Activated B cell treated with CpG ODN at 0.5 μM for 24 hours (primary cell): ENCODE results near the gene ARHGAP36. TPM values are rescaled to one million over a fixed set of nuclear protein-coding genes. Genes with fewer than 3 reads are reported as not detected.

ENCODE experiments used
- ATAC-seq: fragments of 200-7000 bp; cut with Tn5 transposase; one replicate; pipeline ENCODE4 v1.10.0; 2021; ENCODE audit warnings: low read depth, mild to moderate bottlenecking, moderate library complexity
- CTCF ChIA-PET: fragments of 350-600 bp; sonication (Branson Sonifier 250); formaldehyde crosslinking; loops from one replicate; lab custom pipeline; 2021; ENCODE audit warnings: antibody characterized with exemption; lab: Charles Lee
- POLR2A ChIA-PET: fragments of 350-600 bp; sonication (Branson Sonifier 250); formaldehyde crosslinking; loops from one replicate; lab custom pipeline; 2021; ENCODE audit warnings: antibody characterized with exemption; lab: Charles Lee
- DNase-seq: peaks from one replicate; pipeline ENCODE4 v3.0.0; 2022
- H3K27ac Mint-ChIP-seq: one replicate; pipeline ENCODE4 v1.8.0; 2020; ENCODE audit warnings: mixed read lengths
- H3K27me3 Mint-ChIP-seq: one replicate; pipeline ENCODE4 v1.8.0; 2021; ENCODE audit warnings: mixed read lengths
- H3K36me3 Mint-ChIP-seq: one replicate; pipeline ENCODE4 v1.8.0; 2021; ENCODE audit warnings: low read depth, mixed read lengths
- H3K4me1 Mint-ChIP-seq: one replicate; pipeline ENCODE4 v1.8.0; 2021; ENCODE audit warnings: mixed read lengths
- H3K4me3 Mint-ChIP-seq: one replicate; pipeline ENCODE4 v1.8.0; 2020; ENCODE audit warnings: mild to moderate bottlenecking, mixed read lengths
- H3K9me3 Mint-ChIP-seq: one replicate; pipeline ENCODE4 v1.8.0; 2020; ENCODE audit warnings: mixed read lengths
- intact Hi-C: fragments of 100-400 bp; cut with micrococcal nuclease; formaldehyde crosslinking; loops from one replicate; pipeline ENCODE4 v1.15.1; 2024
- total RNA-seq: library from RNA; stranded (reverse); gene quantifications from 2 replicates; pipeline ENCODE4 v1.2.3, GENCODE V29; 2022
- TF ChIP-seq, protein P1 (sequence below): fragments of 200-600 bp; IDR thresholded peaks from one replicate; pipeline ENCODE4 v1.8.0; 2022; ENCODE audit warnings: antibody characterized with exemption, mild to moderate bottlenecking

The ARHGAP36 gene
- total RNA-seq, 1 donor from 2014 or later = not detected

DNA sequence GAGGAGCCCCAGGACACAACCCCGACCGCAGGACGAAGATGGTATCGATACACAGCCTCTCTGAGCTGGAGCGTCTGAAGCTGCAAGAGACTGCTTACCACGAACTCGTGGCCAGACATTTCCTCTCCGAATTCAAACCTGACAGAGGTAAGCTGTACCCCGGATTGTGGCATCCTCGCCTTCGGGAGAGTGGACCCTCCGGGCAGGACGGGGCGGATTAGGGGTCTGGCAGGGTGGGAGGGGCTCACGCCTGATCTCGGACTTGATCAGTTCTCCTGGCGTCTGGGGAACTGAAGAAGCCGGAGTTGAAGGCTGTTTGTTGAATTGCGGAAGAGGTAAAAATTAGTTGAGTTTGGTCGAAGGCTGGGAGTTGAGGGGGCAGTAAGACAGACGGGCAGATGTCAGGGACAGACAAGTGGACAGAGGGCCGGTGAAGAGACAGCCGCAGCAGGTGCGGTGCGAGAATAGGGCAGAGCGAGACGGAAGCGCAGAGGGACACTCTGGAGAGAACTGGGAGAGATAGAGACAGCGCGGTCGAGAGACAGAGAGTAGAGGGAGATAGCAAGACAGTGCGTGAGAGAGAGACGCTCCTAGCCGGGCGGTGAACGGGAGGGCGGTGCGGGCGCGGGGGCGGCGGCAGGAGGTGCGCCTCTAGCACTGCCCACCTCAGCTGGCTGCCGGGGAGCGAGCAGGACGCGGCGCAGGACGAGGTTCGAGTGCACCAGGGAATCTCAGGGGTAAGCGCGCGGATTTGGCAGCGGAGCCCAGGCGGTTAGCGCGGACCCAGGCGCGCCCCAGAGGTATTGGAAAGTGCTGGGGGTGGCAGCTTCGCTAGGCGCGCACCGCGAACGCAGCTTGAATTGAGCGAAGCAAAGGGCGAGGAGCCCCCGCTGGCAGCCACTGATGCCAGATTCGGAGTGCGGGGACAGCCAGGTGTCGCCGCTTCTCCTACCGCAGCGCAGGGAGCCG, 23.9 kb downstream of the ARHGAP36 start:
- TF ChIP-seq, protein P1, sequence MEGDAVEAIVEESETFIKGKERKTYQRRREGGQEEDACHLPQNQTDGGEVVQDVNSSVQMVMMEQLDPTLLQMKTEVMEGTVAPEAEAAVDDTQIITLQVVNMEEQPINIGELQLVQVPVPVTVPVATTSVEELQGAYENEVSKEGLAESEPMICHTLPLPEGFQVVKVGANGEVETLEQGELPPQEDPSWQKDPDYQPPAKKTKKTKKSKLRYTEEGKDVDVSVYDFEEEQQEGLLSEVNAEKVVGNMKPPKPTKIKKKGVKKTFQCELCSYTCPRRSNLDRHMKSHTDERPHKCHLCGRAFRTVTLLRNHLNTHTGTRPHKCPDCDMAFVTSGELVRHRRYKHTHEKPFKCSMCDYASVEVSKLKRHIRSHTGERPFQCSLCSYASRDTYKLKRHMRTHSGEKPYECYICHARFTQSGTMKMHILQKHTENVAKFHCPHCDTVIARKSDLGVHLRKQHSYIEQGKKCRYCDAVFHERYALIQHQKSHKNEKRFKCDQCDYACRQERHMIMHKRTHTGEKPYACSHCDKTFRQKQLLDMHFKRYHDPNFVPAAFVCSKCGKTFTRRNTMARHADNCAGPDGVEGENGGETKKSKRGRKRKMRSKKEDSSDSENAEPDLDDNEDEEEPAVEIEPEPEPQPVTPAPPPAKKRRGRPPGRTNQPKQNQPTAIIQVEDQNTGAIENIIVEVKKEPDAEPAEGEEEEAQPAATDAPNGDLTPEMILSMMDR = no peak
- POLR2A ChIA-PET = no interaction called here
- Mint-ChIP-seq H3K4me3 (no peak overlapping the region), H3K9me3 (no peaks in the 10 kb centered on the region), H3K27me3 (peaks cover 24% of the 10 kb centered on the region), H3K36me3 (no peaks in the 10 kb centered on the region), H3K4me1 (no peaks in the 10 kb centered on the region), H3K27ac (no peak overlapping the region)
- DNase-seq (no peak), ATAC-seq (no peak)
- intact Hi-C loops = no loop called here
- CTCF ChIA-PET = no interaction called here

DNA sequence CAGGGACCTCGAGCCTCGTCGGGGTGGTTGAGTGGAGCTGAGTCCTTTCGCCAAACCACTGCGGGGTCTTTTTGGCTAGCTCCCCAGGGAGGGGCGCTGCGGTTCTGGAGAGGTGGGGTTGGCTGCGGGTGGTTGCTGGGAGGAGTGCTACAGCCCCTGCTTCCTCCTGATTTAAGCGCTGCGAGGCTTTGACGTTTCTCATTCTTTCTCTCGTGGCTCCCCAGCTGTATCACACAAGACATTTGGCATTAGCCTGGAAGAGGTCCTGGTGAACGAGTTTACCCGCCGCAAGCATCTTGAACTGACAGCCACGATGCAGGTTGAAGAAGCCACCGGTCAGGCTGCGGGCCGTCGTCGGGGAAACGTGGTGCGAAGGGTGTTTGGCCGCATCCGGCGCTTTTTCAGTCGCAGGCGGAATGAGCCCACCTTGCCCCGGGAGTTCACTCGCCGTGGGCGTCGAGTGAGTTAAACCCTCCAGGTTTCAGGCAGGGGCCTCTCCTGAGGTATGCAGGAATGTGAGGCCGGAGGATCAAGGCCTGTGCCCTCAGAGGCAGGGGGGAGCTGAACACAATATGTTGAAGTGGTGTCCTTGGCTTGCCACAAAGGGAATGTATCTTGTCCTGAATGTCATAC, 25.5 kb downstream of the ARHGAP36 start:
- H3K36me3 Mint-ChIP-seq = no peaks in the 10 kb centered on the region
- no peak overlapping the region for H3K4me3 Mint-ChIP-seq
- POLR2A ChIA-PET = no interaction called here
- ATAC-seq (no peak), DNase-seq (no peak)
- no peak overlapping the region for H3K27ac Mint-ChIP-seq
- intact Hi-C loops = no loop called here
- H3K4me1 Mint-ChIP-seq = no peaks in the 10 kb centered on the region
- peaks cover 23% of the 10 kb centered on the region for H3K27me3 Mint-ChIP-seq
- TF ChIP-seq, protein P1 = no peak
- no peaks in the 10 kb centered on the region for H3K9me3 Mint-ChIP-seq
- CTCF ChIA-PET = interaction anchor here (0.6 kb wide), 1 partner anchor 14 kb away, joined by 3 read pairs; no protein-coding TSS in a partner anchor

DNA sequence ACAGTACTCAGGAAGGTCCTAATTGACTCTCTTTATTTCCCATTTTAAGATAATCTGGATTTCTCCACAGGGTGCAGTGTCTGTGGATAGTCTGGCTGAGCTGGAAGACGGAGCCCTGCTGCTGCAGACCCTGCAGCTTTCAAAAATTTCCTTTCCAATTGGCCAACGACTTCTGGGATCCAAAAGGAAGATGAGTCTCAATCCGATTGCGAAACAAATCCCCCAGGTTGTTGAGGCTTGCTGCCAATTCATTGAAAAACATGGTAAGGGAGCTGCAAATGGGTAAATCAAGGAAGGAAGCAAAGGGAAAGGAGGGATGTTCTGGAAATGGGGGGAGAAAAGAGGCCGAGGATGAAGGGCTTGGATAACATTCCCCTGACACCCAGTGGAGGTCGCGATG, 26.0 kb downstream of the ARHGAP36 start:
- intact Hi-C loops = no loop called here
- H3K36me3 Mint-ChIP-seq = no peaks in the 10 kb centered on the region

DNA sequence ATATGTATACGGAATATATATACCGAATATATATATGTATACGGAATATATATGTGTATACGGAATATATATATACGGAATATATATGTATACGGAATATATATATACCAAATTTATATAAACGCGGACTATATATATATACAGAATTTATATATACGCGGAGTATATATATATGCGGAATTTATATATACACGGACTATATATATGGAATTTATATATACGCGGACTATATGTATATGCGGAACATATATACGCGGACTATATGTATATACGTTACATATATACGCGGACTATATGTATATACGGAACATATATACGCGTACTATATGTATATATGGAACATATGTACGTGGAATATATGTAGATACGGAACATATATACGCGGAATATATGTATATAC, 78.6 kb downstream of the ARHGAP36 start:
- H3K4me3 Mint-ChIP-seq = no peak overlapping the region
- no peaks in the 10 kb centered on the region for H3K27me3 Mint-ChIP-seq
- POLR2A ChIA-PET = no interaction called here
- no peak overlapping the region for H3K27ac Mint-ChIP-seq
- H3K36me3 Mint-ChIP-seq = no peaks in the 10 kb centered on the region
- ATAC-seq = no peak
- TF ChIP-seq, protein P1 = no peak
- no peak for DNase-seq
- H3K4me1 Mint-ChIP-seq = no peaks in the 10 kb centered on the region
- intact Hi-C loops = no loop called here
- CTCF ChIA-PET = no interaction called here
- no peaks in the 10 kb centered on the region for H3K9me3 Mint-ChIP-seq

More for the DNA sequence above, 26.0 kb downstream of the ARHGAP36 start:
- ChIA-PET POLR2A (no interaction called here), CTCF (no interaction called here)
- Mint-ChIP-seq H3K4me1 (no peaks in the 10 kb centered on the region), H3K27ac (no peak overlapping the region), H3K4me3 (no peak overlapping the region), H3K27me3 (peaks cover 21% of the 10 kb centered on the region), H3K9me3 (no peaks in the 10 kb centered on the region)
- ATAC-seq = no peak
- no peak for DNase-seq
- TF ChIP-seq, protein P1 = no peak

DNA sequence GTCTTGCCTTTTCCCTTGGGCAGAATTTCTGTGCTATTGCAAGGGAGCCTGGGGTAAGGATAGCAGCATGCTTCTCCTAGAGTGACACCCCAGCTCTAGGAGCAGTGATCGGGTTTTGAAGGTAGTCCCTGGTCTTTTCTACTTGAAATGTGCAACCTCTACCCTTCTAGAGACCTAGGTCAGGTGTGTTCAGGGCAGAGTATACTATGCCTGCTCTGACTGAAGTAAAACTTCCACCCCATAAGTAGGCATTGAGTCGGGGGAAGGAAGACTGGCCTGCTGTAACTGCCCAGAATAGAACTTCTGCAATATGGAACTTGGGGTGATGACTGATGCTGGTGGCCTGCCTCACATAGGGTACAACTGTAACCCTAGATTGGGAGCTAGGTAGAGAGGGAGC, 80.9 kb downstream of the ARHGAP36 start:
- Mint-ChIP-seq H3K36me3 (no peaks in the 10 kb centered on the region), H3K27ac (no peak overlapping the region), H3K4me1 (no peaks in the 10 kb centered on the region), H3K27me3 (no peaks in the 10 kb centered on the region), H3K9me3 (no peaks in the 10 kb centered on the region), H3K4me3 (no peak overlapping the region)
- CTCF ChIA-PET = no interaction called here
- intact Hi-C loops = no loop called here
- no peak for DNase-seq
- POLR2A ChIA-PET = no interaction called here
- ATAC-seq = no peak
- TF ChIP-seq, protein P1 = no peak
